B cell (primary cell): ENCODE measurements around the gene GAK. TPM values are rescaled to one million over a fixed set of nuclear protein-coding genes. Genes with fewer than 3 reads are reported as not detected.
A peak's percentile ranks its signal among the peaks of the same experiment; 100 is the strongest.

Experiments
- ATAC-seq: fragments of 200-7000 bp; cut with Tn5 transposase; one replicate; pipeline ENCODE4 v1.10.0; 2021; ENCODE audit warnings: low read depth, mild to moderate bottlenecking, moderate number of reproducible peaks, moderate library complexity
- CTCF ChIA-PET: fragments of 350-600 bp; sonication (Branson Sonifier 250); formaldehyde crosslinking; loops from one replicate; lab custom pipeline; 2021; ENCODE audit warnings: antibody characterized with exemption, inconsistent platforms; lab: Charles Lee
- POLR2A ChIA-PET: fragments of 350-600 bp; sonication (Branson Sonifier 250); formaldehyde crosslinking; loops from one replicate; lab custom pipeline; 2021; ENCODE audit warnings: antibody characterized with exemption; lab: Charles Lee
- DNase-seq: peaks from one replicate; pipeline ENCODE4 v3.0.0; 2013
- H2AFZ ChIP-seq: 2 replicates; pipeline ENCODE4 v1.6.1; 2012; ENCODE audit warnings: mild to moderate bottlenecking, low read depth, low read length; ENCODE audit not compliant: insufficient read depth, poor library complexity, severe bottlenecking
- H3K27ac ChIP-seq, 2 donors: 1 replicate in 1 of 2; 2 replicates in 1 of 2; pipeline ENCODE4 v1.5.1; 2012 to 2013; ENCODE audit warnings: low read length in 2 of 2, mild to moderate bottlenecking in 2 of 2, moderate library complexity in 1 of 2
- H3K27me3 ChIP-seq, 4 experiments: fragments of 200-600 bp in 1 of 4; sonication (generic) in 1 of 4; replicated peaks in 1 of 4; 1 replicate in 2 of 4; 2 replicates in 2 of 4; pipeline versions ENCODE4 v1.6.1 to v1.7.0; 2013 to 2016; ENCODE audit warnings: low read length in 3 of 4, mild to moderate bottlenecking in 2 of 4, mixed read lengths in 1 of 4, moderate library complexity in 1 of 4; ENCODE audit not compliant: insufficient read depth in 4 of 4, control insufficient read depth in 3 of 4; ENCODE audit errors: control extremely low read depth in 1 of 4
- H3K36me3 ChIP-seq, 2 experiments: replicated peaks in 1 of 2; 1 replicate in 1 of 2; 2 replicates in 1 of 2; pipeline versions ENCODE4 v1.6.1 to v1.7.1; 2013; ENCODE audit warnings: low read length in 1 of 2; ENCODE audit not compliant: insufficient read depth in 2 of 2, control insufficient read depth in 1 of 2; ENCODE audit errors: control extremely low read depth in 1 of 2, extremely low read depth in 1 of 2
- H3K4me1 ChIP-seq, 2 donors: fragments of 200-600 bp in 1 of 2; sonication (generic) in 1 of 2; 1 replicate in 1 of 2; 2 replicates in 1 of 2; pipeline versions ENCODE4 v1.5.1 to v1.6.1; 2013 to 2017; ENCODE audit warnings: low read length in 2 of 2; ENCODE audit not compliant: control insufficient read depth in 2 of 2, insufficient read depth in 2 of 2
- H3K4me2 ChIP-seq: replicated peaks from 2 replicates; pipeline ENCODE3; 2012; ENCODE audit warnings: mild to moderate bottlenecking, low read depth, low read length; ENCODE audit not compliant: poor library complexity, severe bottlenecking
- H3K4me3 ChIP-seq, 5 experiments: fragments of 200-600 bp in 1 of 5; sonication (generic) in 1 of 5; 1 replicate in 3 of 5; 2 replicates in 2 of 5; pipeline versions ENCODE4 v1.5.1 to v1.7.0; 2011 to 2016; ENCODE audit warnings: low read length in 4 of 5, mild to moderate bottlenecking in 4 of 5, low read depth in 2 of 5, control low read depth in 1 of 5, moderate library complexity in 1 of 5; ENCODE audit not compliant: insufficient read depth in 1 of 5; ENCODE audit errors: control extremely low read depth in 1 of 5, extremely low read depth in 1 of 5
- H3K79me2 ChIP-seq: fragments of 200-600 bp; sonication (generic); one replicate; pipeline ENCODE4 v1.6.0; 2016; ENCODE audit warnings: low read length; ENCODE audit not compliant: control insufficient read depth, insufficient read depth
- H3K9ac ChIP-seq: fragments of 200-600 bp; sonication (generic); 2 replicates; pipeline ENCODE4 v1.6.1; 2017; ENCODE audit warnings: mild to moderate bottlenecking, low read length, moderate library complexity
- H3K9me3 ChIP-seq, 3 donors: one replicate each; pipeline versions ENCODE4 v1.6.1 to v1.7.1; 2013; ENCODE audit warnings: low read length in 2 of 3; ENCODE audit not compliant: control insufficient read depth in 2 of 3, insufficient read depth in 1 of 3; ENCODE audit errors: control extremely low read depth in 1 of 3
- H4K20me1 ChIP-seq: 2 replicates; pipeline ENCODE4 v1.6.0; 2012; ENCODE audit warnings: mild to moderate bottlenecking, low read length; ENCODE audit not compliant: insufficient read depth, control insufficient read depth, poor library complexity, severe bottlenecking
- H3K27ac Mint-ChIP-seq: one replicate; pipeline ENCODE4 v1.8.0; 2021; ENCODE audit warnings: mixed read lengths
- H3K27me3 Mint-ChIP-seq: one replicate; pipeline ENCODE4 v1.8.0; 2021; ENCODE audit warnings: mixed read lengths
- H3K4me1 Mint-ChIP-seq: one replicate; pipeline ENCODE4 v1.8.0; 2021; ENCODE audit warnings: mixed read lengths
- H3K4me3 Mint-ChIP-seq: one replicate; pipeline ENCODE4 v1.8.0; 2021; ENCODE audit warnings: mixed read lengths
- H3K9me3 Mint-ChIP-seq: one replicate; pipeline ENCODE4 v1.8.0; 2022; ENCODE audit warnings: mixed read lengths; ENCODE audit not compliant: insufficient read depth
- CTCF ChIP-seq: fragments of 200-600 bp; IDR thresholded peaks from one replicate; pipeline ENCODE4 v1.8.0; 2022; ENCODE audit warnings: antibody characterized with exemption, mild to moderate bottlenecking
- EZH2 ChIP-seq: IDR thresholded peaks from 2 replicates; pipeline ENCODE4 v1.6.1; 2012; ENCODE audit warnings: borderline replicate concordance, low read depth, mild to moderate bottlenecking, moderate library complexity, low read length; ENCODE audit not compliant: insufficient read depth, poor library complexity, severe bottlenecking
- WGBS: methylation state at CpG from one replicate; pipeline ENCODE4 v1.1.5; 2013; ENCODE audit warnings: missing lambda C conversion rate; ENCODE audit not compliant: insufficient coverage; 5-methylcytosine and 5-hydroxymethylcytosine counted together
- intact Hi-C: fragments of 100-400 bp; cut with micrococcal nuclease; formaldehyde crosslinking; loops from one replicate; pipeline ENCODE4 v1.10.0; 2022
- polyA plus RNA-seq: library from polyadenylated mRNA; depleted of rRNA; stranded (reverse); fragments of >200 nt; gene quantifications from 2 replicates; pipeline ENCODE4 v1.2.3, GENCODE V29; 2012
- total RNA-seq, 2 donors: library from RNA; stranded (reverse); fragments of 120-200 nt in 1 of 2; gene quantifications; 1 replicate in 1 of 2; 2 replicates in 1 of 2; pipeline versions ENCODE4 v1.2.3 to v1.2.4, GENCODE V29; 2013 to 2022

Gene GAK
- total and polyA plus RNA-seq, 2 donors (not counting 1 experiment from before 2014, with no cell fraction given): 113 to 283 TPM

DNA sequence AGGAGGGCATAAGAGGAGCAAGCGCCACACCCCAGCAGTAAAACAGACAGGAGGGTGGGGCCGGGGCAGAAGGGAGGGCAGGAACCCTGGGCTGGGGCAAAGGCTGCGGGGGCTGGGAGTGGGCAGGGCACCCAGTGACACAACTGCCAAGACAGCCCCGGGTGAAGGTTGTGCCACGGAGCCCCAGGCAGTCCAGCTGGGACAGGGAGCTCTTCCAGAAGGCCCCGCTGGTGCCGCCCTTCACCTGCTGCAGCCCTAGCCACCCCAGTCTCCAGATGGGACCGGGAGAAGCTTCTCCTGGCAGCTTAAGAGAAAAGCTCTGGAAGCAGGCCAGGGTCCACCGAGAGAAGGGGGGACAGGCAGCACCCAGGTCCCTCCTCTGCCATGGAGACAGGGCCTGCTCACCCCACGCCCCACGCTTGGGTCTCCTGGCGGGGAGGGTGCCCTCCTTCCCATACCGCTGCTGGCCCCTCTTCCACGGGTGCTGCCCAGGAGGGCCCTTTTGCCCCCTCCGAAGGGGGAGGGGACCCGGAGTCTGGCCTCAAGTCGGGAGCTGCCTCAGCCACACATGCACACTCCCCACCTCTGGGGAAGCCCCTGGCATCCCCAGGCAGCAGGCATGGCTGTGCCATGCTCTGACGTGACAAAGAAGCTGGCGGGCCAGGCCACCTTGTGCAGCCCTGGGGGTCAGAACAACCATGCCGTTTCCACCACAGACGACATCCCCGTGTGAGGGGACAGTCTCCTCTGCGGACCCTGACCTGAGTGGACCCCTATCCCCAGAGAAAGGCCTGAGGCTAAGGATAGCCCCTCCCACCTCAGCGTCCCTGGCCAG is 39.8 kb upstream of the GAK start:
- no peak overlapping the region for H2AFZ ChIP-seq
- H3K9ac ChIP-seq: peak overlapping the region; percentile 82
- POLR2A ChIA-PET: interaction anchor here (0.7 kb wide), 1 partner anchor 35 kb away, joined by 3 read pairs; no protein-coding TSS in a partner anchor
- no peak overlapping the region for H3K27ac ChIP-seq
- peak overlapping the region in 4 of 5 experiments; percentile 51 to 76 (median 68) for H3K4me3 ChIP-seq
- peaks cover 63% of the 10 kb centered on the region for H4K20me1 ChIP-seq
- no peaks in the 10 kb centered on the region for H3K36me3 ChIP-seq
- H3K9me3 ChIP-seq: peaks cover 0 to 15% (median 0%) of the 10 kb centered on the region in 3 donors
- peaks cover 14 to 29% of the 10 kb centered on the region in 2 donors for H3K4me1 ChIP-seq
- Mint-ChIP-seq H3K27me3 (no peaks in the 10 kb centered on the region), H3K9me3 (no peaks in the 10 kb centered on the region), H3K27ac (no peak overlapping the region), H3K4me1 (peaks cover 9% of the 10 kb centered on the region), H3K4me3 (peak overlapping the region; percentile 61)
- CTCF ChIA-PET: interaction anchor here (1.5 kb wide), 2 partner anchors 15 to 229 kb away, joined by 4 to 5 read pairs; partner anchors contain the start of gene IDUA
- intact Hi-C loops: no loop called here
- DNase-seq: peak; percentile 14
- H3K79me2 ChIP-seq: peaks cover 24% of the 10 kb centered on the region
- no peak for TF ChIP-seq CTCF
- TF ChIP-seq EZH2: no peak
- H3K4me2 ChIP-seq: peak overlapping the region; percentile 99
- WGBS: 82% methylated on average over 24 of the region's 24 CpGs
- ATAC-seq: no peak
- H3K27me3 ChIP-seq: peaks cover 0 to 6% (median under 1%) of the 10 kb centered on the region in 4 experiments
